NCI-H2081 (cell line): ENCODE measurements around the gene SMARCA2.

Source experiments
- DNase-seq, 2 experiments: peaks; one replicate each; lab custom pipeline; 2025; lab: John Stamatoyannopoulos, UW

The SMARCA2 gene

DNA sequence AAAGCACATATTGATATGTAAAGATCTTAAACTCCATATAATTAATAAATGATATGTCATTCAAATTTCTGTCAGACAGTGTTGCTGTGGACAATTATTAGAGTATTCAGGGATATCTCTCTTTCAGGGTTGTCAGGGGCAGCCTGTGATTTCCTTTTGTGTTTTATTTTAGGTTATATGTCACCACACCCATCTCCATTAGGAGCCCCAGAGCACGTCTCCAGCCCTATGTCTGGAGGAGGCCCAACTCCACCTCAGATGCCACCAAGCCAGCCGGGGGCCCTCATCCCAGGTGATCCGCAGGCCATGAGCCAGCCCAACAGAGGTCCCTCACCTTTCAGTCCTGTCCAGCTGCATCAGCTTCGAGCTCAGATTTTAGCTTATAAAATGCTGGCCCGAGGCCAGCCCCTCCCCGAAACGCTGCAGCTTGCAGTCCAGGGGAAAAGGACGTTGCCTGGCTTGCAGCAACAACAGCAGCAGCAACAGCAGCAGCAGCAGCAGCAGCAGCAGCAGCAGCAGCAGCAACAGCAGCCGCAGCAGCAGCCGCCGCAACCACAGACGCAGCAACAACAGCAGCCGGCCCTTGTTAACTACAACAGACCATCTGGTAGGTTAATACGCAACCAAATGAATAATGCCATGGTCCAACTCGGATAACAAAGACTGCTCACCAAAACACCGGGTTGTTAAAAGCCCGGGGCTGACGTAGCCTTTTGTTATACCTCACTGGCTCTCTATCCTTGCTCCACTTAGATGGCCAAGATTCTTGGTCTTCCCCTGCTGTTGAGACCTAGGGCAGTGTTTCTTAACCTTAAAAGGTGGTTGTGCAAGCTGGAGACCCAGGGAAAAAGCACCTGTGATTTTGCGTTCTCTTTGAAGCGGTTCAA is 24.4 kb downstream of the SMARCA2 start:
- DNase-seq, result no peak

DNA sequence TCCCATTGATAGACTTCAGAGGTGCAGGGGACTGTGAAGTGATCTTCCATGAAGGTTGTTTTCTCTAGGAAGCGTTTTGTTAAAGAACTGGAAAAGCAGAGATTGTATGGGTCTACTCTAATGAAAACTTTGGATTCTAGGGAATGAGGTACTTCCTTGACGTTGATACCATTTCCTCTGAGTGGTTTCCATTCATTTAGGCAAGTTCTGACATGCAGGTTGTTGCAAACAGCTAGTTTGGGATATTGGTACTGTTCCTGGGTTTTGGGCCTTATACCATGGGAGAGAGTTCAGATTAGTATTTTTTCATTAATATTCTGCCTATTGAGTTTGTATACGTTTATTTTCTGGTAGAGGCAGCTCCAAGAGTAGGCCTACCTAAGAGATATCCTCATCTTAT is 25.7 kb downstream of the SMARCA2 start:
- DNase-seq, result no peak

DNA sequence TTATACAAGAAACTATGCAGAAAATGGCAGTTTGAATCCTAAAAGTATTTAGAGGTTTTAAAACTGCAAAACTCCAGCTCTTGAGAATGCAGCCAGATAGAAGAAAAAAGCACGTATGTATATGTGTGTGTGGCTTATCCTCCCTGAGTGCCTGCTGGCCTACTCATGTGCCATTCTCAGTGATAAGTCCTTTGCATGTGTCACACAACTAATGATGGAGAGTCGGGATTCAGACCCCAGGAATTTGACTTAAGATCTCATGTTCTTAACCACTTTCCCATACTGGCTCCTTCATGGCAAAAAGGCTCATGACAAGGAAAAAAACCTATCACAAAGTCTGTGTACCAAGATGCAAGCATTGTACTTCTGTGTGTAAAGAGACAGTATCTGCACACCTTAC is 26.6 kb downstream of the SMARCA2 start:
- DNase-seq, result no peak

GRCh38 chr9:2043243-2043642 is 28.1 kb downstream of the SMARCA2 start:
- DNase-seq, result no peak

- no peak for DNase-seq
Measured at GRCh38 chr9:2043881-2044462, 28.8 kb downstream of the SMARCA2 start.

DNA sequence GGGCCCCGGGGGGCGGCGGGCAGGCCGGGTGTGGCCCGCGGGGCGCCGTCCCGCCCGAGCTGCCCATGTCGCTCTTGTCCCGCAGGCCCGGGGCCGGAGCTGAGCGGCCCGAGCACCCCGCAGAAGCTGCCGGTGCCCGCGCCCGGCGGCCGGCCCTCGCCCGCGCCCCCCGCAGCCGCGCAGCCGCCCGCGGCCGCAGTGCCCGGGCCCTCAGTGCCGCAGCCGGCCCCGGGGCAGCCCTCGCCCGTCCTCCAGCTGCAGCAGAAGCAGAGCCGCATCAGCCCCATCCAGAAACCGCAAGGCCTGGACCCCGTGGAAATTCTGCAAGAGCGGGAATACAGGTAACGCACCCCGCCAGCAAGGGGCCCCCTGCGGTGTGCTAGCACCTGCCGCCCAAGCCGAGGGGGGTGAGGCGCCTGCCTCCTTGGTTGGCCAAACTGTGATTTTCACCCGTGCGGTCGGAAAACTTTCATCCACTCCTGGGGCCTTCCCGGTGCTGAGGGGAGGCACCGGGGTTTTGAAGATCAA is 32.1 kb downstream of the SMARCA2 start:
- DNase-seq, result no peak

DNA sequence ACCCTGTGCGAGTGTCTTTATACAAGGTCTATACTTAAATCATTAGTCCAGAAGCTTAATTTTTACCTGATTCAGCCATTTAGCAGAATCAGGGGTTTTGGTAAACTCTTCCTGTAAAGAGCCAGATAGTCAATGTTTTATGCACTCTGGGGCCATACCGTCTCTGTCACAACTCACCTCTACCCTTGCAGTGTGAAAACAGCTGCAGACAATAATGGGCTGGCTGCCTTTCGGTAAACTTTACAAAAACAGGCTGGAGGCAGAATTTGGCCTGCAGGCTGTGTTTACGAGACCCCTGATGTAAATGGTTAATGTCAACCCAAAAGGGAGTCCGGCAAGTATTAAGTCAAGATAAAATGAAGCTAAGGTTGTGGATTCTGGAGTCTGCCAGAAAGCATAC is 32.8 kb downstream of the SMARCA2 start:
- no peak for DNase-seq

DNA sequence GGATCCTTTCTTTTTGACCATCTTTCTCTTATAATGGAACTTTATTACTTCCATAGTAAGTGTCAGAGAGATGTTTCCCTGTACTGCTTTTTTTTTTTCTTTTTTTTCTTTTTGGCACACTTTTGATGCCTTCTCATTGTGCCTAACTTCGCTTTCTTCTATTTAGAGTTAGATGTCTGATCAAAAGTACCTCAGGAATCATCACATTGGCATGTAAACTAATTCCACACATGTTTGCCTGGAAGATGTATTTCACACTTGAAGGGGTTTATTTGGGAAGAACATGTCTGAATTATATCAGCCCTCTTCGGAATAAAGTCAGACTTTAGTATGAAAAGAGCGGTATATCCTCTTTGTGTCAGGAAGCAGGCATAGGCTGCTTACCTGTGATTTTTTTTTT is 35.1 kb downstream of the SMARCA2 start:
- DNase-seq, result no peak

DNA sequence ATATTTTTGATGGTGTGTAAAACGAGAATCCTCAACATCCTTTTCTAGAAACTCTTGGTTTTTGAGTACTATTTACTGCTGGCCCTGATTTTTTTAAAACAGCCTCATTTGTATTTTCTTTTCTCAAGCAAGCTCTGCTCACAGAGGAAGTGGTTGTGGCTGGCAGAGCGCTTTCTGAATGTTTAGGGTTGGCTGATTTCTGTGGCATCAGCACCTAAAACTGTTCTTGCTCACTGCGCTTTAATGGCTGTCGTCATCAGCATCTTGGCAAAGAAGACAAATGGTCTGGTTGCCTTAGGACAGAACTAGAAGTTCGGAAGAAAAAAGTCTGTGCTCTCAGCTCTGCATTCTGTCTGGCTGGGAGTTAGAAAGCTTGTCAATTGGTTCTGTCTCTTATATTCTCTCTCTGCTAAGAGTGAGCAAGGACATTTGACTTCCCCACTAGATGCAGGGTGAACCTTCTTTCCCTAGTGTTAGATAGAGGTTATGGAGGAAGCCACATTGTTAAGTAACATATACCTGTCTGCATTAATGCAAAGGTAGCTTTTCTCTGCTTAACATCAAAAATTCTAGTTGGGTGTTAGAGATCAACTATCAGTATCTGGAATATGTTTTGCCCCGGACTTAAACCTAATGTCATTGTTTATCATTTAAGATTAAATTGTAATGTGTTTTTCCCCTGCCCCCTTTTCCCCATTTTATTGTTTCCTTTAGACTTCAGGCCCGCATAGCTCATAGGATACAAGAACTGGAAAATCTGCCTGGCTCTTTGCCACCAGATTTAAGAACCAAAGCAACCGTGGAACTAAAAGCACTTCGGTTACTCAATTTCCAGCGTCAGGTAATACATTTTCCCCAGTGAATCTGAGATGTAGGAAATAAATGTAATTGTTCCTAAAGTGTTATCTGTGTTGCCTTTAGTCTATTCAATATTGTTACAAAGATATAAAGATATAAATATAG is 39.0 kb downstream of the SMARCA2 start:
- DNase-seq, result no peak

GRCh38 chr9:2055203-2055658 is 40.1 kb downstream of the SMARCA2 start:
- no peak for DNase-seq

DNA sequence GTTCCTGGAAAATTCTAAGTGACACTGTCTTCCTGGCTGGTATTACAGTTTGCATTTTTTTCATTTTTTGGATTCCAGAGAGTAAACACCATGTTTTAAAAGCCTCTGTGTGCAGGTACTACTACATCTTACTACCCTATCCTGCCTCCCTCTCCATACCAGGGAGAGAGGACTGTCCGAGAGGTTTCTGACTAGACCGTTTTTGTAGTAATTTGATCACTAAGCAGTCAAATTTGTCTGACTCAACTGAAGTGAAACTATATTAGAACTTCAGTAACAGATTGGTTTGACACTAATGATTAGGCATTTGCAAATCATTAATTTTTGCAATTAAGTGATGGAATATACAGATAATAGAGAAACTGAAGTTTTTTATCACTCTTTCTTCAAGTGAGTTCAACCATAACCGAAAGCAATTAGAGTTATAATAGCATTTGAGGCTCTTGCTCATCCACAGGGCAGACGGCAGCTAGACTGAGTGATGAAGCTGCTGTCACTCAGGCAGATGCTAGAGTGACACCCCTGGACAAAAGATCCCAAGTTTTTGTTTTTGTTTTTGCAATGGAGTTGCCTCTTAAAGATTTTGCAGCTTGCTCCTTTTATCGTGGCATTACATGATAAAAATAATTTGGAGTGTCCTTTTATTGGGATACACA is 44.3 kb downstream of the SMARCA2 start:
- DNase-seq, result no peak

DNA sequence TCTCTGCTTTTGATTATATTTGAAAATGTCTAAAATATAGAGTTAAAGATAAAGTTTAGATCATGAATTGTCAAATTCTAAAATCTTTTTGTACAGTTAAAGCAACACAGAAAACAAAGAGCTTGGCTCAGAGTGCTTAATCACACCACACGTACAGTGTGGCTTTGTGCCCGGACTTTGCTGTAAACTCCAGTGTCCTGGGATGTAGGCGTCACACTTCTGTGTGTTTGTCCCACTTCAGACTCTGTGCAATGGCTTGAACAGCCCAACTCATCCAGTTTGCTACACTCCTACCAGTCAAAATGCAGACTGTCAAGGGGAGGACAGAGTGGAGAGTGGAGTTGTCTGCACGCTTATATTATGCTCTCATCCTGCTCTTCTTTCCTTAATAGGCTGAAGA is 45.3 kb downstream of the SMARCA2 start:
- DNase-seq, result no peak

GRCh38 chr9:2065704-2066103 is 50.6 kb downstream of the SMARCA2 start:
- no peak for DNase-seq

DNA sequence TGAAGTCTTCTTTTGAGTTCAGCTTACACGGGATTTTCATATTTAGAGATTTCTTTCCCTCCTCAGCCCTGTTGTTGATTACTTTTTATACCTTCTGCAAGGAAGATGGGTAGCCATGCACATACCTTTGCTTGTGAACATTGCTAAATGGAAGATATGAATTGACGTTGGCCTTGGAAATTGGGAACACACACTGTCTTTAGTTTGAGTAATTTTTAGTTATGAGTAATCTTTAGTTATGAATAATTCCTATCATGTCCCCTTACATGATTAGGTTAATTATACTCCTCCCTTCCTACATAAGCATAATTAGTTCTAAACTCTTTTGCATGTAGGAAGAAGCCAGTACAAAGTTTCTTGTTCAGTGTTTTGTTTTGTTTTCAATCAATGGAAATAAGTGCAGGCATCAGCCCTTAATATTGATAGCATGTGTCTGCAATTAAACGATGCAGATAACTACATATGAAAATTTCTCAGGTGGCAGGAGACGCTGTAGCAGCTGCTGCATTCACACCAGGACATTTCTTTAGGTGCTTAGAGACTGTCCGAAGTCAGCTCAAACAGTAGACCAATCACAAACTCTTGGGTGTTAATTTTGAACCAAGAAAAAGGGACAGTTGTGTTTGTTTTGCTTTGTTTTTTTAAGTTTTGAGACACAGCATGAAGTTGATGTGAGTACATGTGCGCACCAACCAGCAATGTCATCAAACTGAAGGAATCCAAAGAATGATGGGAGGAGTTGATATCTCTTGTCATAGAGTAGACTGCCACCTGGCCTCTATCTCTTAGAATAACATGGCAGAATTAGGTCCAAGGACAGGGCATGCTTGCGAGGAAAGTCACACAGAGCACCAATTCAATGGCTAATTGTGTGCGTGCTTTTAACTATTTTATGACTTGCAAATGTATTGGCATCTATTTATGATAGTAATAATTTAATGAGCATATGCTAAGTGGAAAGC is 51.4 kb downstream of the SMARCA2 start:
- DNase-seq, result no peak

GRCh38 chr9:2072752-2073405 is 57.7 kb downstream of the SMARCA2 start:
- no peak for DNase-seq

DNA sequence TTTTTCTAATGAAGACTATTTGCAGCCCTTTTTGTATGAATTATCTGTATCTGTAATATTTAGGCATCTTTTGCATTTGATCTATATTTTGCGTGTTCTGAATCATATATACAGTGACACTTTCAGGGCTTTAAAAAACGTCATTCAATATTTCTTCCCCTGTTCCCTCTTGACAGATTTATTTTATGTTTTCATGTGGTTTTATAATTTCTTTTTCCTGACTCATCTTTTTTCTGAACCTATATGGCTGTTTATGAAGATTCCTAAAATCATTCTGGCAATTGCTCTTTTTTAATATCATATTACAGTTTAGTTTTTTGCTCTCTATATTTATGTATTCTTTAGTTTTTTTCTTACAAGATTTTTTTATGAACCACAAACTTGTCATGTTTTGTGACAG is 67.6 kb downstream of the SMARCA2 start:
- no peak for DNase-seq

DNA sequence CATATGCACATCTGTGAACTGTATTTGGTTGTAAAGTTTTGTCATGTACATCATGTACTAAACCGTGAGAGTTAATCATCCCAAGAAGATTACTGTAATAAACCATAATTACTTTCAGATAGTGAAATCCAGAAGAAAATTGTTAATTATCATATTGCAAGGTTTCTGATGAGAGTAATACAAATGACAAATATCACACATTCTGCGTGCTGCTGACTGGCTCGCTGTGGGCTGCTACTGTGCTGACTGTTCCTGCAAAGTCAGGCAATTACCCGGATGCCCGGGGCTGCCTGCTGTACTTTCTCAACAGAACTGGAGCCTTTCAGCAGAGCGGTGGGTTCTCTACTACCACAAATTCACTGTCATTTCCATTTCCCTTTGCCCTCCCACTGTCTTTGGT is 68.3 kb downstream of the SMARCA2 start:
- DNase-seq, result no peak

- DNase-seq, result no peak
Measured at GRCh38 chr9:2085716-2086115, 70.6 kb downstream of the SMARCA2 start.

DNA sequence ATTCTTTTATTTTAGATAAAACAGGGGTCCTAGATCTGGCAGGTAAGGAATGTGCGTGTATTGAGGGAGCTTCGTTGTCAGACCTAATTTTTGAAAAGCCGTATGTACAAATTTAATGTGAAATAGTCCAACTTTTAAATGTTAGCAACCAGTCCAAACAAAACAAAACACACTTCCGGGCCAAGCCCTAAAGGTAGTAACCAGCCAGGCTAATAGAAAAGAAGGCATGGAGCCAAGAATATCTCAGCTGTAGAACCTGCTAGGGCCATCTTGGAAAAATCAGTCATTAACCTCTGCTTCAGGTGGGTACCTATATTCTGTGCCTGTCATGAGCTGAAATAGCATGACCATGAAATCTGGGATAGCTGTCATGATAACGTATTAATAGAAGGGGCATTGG is 71.0 kb downstream of the SMARCA2 start:
- no peak for DNase-seq

DNA sequence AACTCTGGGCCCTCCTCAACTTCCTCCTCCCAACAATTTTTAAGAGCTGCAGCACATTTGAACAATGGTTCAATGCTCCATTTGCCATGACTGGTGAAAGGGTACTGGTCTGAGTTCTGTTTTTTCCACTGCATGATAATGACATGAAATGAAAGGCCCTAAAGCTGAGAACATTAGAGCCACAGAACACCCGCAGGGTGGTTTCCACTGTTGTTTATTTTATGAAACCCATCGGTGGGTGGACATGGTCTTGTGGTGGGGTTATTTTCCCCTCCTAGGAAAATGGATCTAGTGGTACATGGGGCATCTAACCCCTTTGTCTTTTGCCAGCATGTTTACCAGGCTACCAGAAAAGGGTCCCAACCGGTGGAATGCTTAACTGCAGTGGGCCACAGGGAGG is 71.8 kb downstream of the SMARCA2 start:
- no peak for DNase-seq
